Measurements from ENCODE around the gene PDE8A.

Gene PDE8A

DNA sequence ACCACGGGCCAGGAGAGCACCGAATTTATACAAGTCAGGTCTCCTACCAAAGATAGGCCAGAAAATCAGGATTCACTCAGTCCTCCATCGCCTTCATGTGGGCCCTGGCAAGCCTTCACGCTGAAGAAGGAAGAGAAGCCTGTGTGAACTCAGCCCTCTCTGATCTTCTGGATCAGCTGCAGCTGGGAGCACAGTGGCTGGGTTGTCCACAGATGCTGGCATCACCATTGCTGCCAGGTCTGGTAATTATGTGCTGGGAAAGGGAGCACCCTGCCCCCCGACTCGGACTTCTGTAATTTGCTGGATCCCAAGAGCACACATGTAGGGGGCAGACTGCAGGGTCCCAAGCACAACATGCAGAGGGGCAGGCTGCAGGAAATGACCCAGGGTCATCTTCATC, 12.4 kb upstream of the PDE8A start:
- TF ChIP-seq EZH2phosphoT487 (conservative IDR thresholded peaks at IDR 0.05; ENCODE audit: low read length) (no peak), CTCF (IDR thresholded peaks at IDR 0.05; ENCODE audit: insufficient read depth, low read length, poor library complexity, severe bottlenecking) (no peak)
- H3F3A ChIP-seq (ENCODE audit: insufficient read depth) = no peaks in the 10 kb centered on the region
- no peak overlapping the region for H3K4me3 ChIP-seq (ENCODE audit: insufficient read depth, low read length, poor library complexity, severe bottlenecking)
- H4K20me1 ChIP-seq (ENCODE audit: low read depth, low read length) = no peaks in the 10 kb centered on the region
- no peaks in the 10 kb centered on the region for H3K9me3 ChIP-seq (ENCODE audit: insufficient read depth, low read length)
- no peak overlapping the region for H3K9ac ChIP-seq (ENCODE audit: low read length)
- no peaks in the 10 kb centered on the region for H3K79me2 ChIP-seq (ENCODE audit: insufficient read depth, low read length)
- H3K4me2 ChIP-seq (ENCODE audit: low read depth, low read length, poor library complexity, severe bottlenecking) = no peak overlapping the region
- no peaks in the 10 kb centered on the region for H3K36me3 ChIP-seq (ENCODE audit: low read length)
- no peak overlapping the region for H2AFZ ChIP-seq (ENCODE audit: low read depth, low read length, severe bottlenecking)
- no peak overlapping the region for H3K27ac ChIP-seq (ENCODE audit: low read depth, low read length)
- no peaks in the 10 kb centered on the region for H3K9me2 ChIP-seq (replicated peaks; ENCODE audit: insufficient read depth, low read length)
- no peaks in the 10 kb centered on the region for H3K27me3 ChIP-seq (ENCODE audit: low read length)

DNA sequence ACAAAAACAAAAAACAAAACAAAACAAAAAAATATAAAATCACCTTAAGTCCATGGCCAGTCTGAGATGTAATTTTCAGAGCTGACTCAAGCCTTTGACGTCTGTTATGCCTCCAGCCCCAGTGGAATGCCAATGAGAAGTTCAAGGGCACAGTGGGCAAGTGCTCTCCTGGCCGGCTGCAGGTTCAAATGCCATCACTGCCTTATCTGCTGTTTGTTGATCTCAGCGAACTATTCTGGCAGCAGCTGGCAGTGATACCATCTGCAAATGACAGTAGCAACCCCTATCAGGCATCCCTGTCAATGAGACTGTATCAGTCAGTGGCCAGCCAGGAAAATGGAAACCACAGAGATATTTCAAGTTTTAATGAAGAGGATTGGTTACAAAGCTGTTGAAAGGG, 10.8 kb upstream of the PDE8A start:
- Histone ChIP-seq H3K27ac (ENCODE audit: low read depth, low read length) (no peak overlapping the region), H3K79me2 (ENCODE audit: insufficient read depth, low read length) (no peaks in the 10 kb centered on the region), H3K9me2 (replicated peaks; ENCODE audit: insufficient read depth, low read length) (no peaks in the 10 kb centered on the region), H3K4me2 (ENCODE audit: low read depth, low read length, poor library complexity, severe bottlenecking) (no peak overlapping the region), H3F3A (ENCODE audit: insufficient read depth) (no peaks in the 10 kb centered on the region), H3K36me3 (ENCODE audit: low read length) (no peaks in the 10 kb centered on the region), H2AFZ (ENCODE audit: low read depth, low read length, severe bottlenecking) (no peak overlapping the region), H3K27me3 (ENCODE audit: low read length) (no peaks in the 10 kb centered on the region), H3K9ac (ENCODE audit: low read length) (no peak overlapping the region), H3K4me3 (ENCODE audit: insufficient read depth, low read length, poor library complexity, severe bottlenecking) (no peak overlapping the region), H4K20me1 (ENCODE audit: low read depth, low read length) (no peaks in the 10 kb centered on the region), H3K9me3 (ENCODE audit: insufficient read depth, low read length) (no peaks in the 10 kb centered on the region)
- no peak for TF ChIP-seq CTCF (IDR thresholded peaks at IDR 0.05; ENCODE audit: insufficient read depth, low read length, poor library complexity, severe bottlenecking)
- TF ChIP-seq EZH2phosphoT487 (conservative IDR thresholded peaks at IDR 0.05; ENCODE audit: low read length) = no peak

- Histone ChIP-seq H3K9me2 (replicated peaks; ENCODE audit: insufficient read depth, low read length) (no peaks in the 10 kb centered on the region), H3K27ac (ENCODE audit: low read depth, low read length) (no peak overlapping the region), H3F3A (ENCODE audit: insufficient read depth) (no peaks in the 10 kb centered on the region), H3K9ac (ENCODE audit: low read length) (no peak overlapping the region), H3K9me3 (ENCODE audit: insufficient read depth, low read length) (no peaks in the 10 kb centered on the region), H4K20me1 (ENCODE audit: low read depth, low read length) (no peaks in the 10 kb centered on the region), H3K36me3 (ENCODE audit: low read length) (no peaks in the 10 kb centered on the region), H3K4me2 (ENCODE audit: low read depth, low read length, poor library complexity, severe bottlenecking) (no peak overlapping the region), H3K27me3 (ENCODE audit: low read length) (no peaks in the 10 kb centered on the region), H3K4me3 (ENCODE audit: insufficient read depth, low read length, poor library complexity, severe bottlenecking) (no peak overlapping the region), H2AFZ (ENCODE audit: low read depth, low read length, severe bottlenecking) (no peak overlapping the region), H3K79me2 (ENCODE audit: insufficient read depth, low read length) (no peaks in the 10 kb centered on the region)
- TF ChIP-seq EZH2phosphoT487 (conservative IDR thresholded peaks at IDR 0.05; ENCODE audit: low read length) (no peak), CTCF (IDR thresholded peaks at IDR 0.05; ENCODE audit: insufficient read depth, low read length, poor library complexity, severe bottlenecking) (no peak)
Observed at GRCh38 chr15:84973492-84974460, 7.9 kb upstream of the PDE8A start.
